Activated CD4-positive, alpha-beta T cell treated with anti-CD3 and anti-CD28 coated beads for 48 hours (primary cell): Measurements from ENCODE around the gene ZNF726.
"Not testable (repeated sequence)": the region's sequence is repeated elsewhere in the genome, so short reads cannot be mapped to it uniquely, and the experiment has no call there.

Experiments used
- DNase-seq: peaks from one replicate; pipeline ENCODE4 v3.0.0-alpha.2; 2020

Gene ZNF726

GRCh38 chr19:23946569-23946968 is 31.9 kb downstream of the ZNF726 start:
- DNase-seq, result no peak

GRCh38 chr19:23949611-23950010 is 34.9 kb downstream of the ZNF726 start:
- DNase-seq, result no peak

GRCh38 chr19:23956051-23956450 is 41.4 kb downstream of the ZNF726 start:
- DNase-seq, result no peak

- peak; percentile 6 for DNase-seq
Observed at GRCh38 chr19:23957660-23958281, 43.1 kb downstream of the ZNF726 start.

GRCh38 chr19:23963396-23963795 is 48.7 kb downstream of the ZNF726 start:
- not testable (repeated sequence) for DNase-seq

GRCh38 chr19:23963881-23964280 is 49.2 kb downstream of the ZNF726 start:
- not testable (repeated sequence) for DNase-seq

- not testable (repeated sequence) for DNase-seq
Observed at GRCh38 chr19:23964334-23964733, 49.6 kb downstream of the ZNF726 start.

- no peak for DNase-seq
Observed at GRCh38 chr19:23969630-23970029, 54.9 kb downstream of the ZNF726 start.

GRCh38 chr19:23971598-23971997 is 56.9 kb downstream of the ZNF726 start:
- no peak for DNase-seq

- DNase-seq, result no peak
Observed at GRCh38 chr19:23972161-23972560, 57.5 kb downstream of the ZNF726 start.

- DNase-seq, result no peak
Observed at GRCh38 chr19:23974941-23975340, 60.3 kb downstream of the ZNF726 start.

- DNase-seq, result not testable (repeated sequence)
Observed at GRCh38 chr19:23976631-23977030, 61.9 kb downstream of the ZNF726 start.

GRCh38 chr19:23977256-23977655 is 62.6 kb downstream of the ZNF726 start:
- not testable (repeated sequence) for DNase-seq

- no peak for DNase-seq
Observed at GRCh38 chr19:23978068-23978467, 63.4 kb downstream of the ZNF726 start.

- no peak for DNase-seq
Observed at GRCh38 chr19:23980805-23981204, 66.1 kb downstream of the ZNF726 start.

GRCh38 chr19:23981863-23982262 is 67.2 kb downstream of the ZNF726 start:
- no peak for DNase-seq

GRCh38 chr19:23983406-23983805 is 68.7 kb downstream of the ZNF726 start:
- DNase-seq, result no peak
